Measurements from ENCODE around the gene CALHM2.

GRCh38 chr10:103450201-103450695 is 1.9 kb downstream of the CALHM2 start:
- no peak for TF ChIP-seq POLR2A (IDR thresholded peaks at IDR 0.05)
- TF ChIP-seq CTCF (IDR thresholded peaks at IDR 0.05): no peak
- no peak for TF ChIP-seq EP300 (IDR thresholded peaks at IDR 0.05)
